Measurements from ENCODE around the gene MUS81. TPM values are rescaled to one million over a fixed set of nuclear protein-coding genes. Genes with fewer than 3 reads are reported as not detected.

MUS81 gene
- total and polyA plus RNA-seq, 2 of the 13 experiments (the other 11 are each of a cell fraction or from before 2014, with no cell fraction given): 25.6 to 30.2 TPM

DNA sequence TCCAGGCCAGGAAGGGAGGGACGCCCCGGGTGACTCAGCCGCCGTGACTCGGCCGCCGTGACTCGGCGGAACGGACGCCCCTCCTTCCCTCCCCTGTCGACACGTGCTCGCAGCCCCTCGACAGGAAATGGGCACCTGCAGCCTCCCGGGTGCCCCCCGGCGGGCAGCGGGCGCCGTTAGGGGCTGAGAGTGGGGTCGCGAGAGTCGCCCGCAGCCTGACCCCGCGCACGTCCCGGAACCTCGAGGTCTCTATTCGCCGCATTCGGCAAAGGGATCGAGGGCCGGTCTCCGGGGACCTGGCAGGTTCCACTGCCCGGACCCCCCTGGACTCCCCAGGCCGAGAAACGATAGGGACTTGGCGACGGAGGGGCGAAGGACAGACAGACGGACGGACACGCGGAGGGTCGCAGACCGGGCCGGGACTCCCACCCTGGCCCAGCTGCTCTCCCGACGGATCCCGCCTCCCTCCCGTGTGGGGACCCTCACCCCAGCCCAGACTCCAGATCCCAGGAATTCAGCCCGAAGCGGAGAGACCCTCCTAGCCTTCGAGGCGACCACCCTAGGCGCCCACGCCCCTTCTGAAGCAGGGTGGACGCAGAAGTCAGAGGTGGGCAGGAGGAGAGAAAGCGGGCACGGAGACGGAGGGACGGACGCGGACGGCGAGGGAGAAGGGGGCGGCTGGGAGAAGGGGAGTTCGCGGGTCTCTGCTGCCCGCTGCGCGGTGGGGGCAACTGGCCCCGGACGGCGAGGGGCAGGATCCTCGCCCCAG lies 39.3 kb downstream of the MUS81 start (continued):
- no peak; the same call in 1 of the 2 replicates for TF ChIP-seq ZNF121 (CRISPR knock-in tag; IDR thresholded peaks at IDR 0.05)
- TF ChIP-seq ATF6 (CRISPR knock-in tag; conservative IDR thresholded peaks at IDR 0.05): no peak
- TF ChIP-seq ZNF772 (CRISPR knock-in tag; IDR thresholded peaks at IDR 0.05): peak; percentile 67; the same call in 1 of the 2 replicates
- no peak for TF ChIP-seq ZNF484 (CRISPR knock-in tag; IDR thresholded peaks at IDR 0.05; ENCODE audit: borderline replicate concordance, low read depth)
- TF ChIP-seq TSC22D2 (CRISPR knock-in tag; IDR thresholded peaks at IDR 0.05; ENCODE audit: borderline replicate concordance): no peak
- TF ChIP-seq, protein P1, sequence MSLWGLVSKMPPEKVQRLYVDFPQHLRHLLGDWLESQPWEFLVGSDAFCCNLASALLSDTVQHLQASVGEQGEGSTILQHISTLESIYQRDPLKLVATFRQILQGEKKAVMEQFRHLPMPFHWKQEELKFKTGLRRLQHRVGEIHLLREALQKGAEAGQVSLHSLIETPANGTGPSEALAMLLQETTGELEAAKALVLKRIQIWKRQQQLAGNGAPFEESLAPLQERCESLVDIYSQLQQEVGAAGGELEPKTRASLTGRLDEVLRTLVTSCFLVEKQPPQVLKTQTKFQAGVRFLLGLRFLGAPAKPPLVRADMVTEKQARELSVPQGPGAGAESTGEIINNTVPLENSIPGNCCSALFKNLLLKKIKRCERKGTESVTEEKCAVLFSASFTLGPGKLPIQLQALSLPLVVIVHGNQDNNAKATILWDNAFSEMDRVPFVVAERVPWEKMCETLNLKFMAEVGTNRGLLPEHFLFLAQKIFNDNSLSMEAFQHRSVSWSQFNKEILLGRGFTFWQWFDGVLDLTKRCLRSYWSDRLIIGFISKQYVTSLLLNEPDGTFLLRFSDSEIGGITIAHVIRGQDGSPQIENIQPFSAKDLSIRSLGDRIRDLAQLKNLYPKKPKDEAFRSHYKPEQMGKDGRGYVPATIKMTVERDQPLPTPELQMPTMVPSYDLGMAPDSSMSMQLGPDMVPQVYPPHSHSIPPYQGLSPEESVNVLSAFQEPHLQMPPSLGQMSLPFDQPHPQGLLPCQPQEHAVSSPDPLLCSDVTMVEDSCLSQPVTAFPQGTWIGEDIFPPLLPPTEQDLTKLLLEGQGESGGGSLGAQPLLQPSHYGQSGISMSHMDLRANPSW (CRISPR knock-in tag; IDR thresholded peaks at IDR 0.05; ENCODE audit: borderline replicate concordance): no peak
- TF ChIP-seq ZNF773 (CRISPR knock-in tag; IDR thresholded peaks at IDR 0.05; ENCODE audit: borderline replicate concordance): peak; percentile 54; the same call in 1 of the 2 replicates
- TF ChIP-seq, protein P2, sequence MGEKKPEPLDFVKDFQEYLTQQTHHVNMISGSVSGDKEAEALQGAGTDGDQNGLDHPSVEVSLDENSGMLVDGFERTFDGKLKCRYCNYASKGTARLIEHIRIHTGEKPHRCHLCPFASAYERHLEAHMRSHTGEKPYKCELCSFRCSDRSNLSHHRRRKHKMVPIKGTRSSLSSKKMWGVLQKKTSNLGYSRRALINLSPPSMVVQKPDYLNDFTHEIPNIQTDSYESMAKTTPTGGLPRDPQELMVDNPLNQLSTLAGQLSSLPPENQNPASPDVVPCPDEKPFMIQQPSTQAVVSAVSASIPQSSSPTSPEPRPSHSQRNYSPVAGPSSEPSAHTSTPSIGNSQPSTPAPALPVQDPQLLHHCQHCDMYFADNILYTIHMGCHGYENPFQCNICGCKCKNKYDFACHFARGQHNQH (CRISPR knock-in tag; IDR thresholded peaks at IDR 0.05): peak; percentile 59; the same call in 1 of the 2 replicates
- TF ChIP-seq, protein P3, sequence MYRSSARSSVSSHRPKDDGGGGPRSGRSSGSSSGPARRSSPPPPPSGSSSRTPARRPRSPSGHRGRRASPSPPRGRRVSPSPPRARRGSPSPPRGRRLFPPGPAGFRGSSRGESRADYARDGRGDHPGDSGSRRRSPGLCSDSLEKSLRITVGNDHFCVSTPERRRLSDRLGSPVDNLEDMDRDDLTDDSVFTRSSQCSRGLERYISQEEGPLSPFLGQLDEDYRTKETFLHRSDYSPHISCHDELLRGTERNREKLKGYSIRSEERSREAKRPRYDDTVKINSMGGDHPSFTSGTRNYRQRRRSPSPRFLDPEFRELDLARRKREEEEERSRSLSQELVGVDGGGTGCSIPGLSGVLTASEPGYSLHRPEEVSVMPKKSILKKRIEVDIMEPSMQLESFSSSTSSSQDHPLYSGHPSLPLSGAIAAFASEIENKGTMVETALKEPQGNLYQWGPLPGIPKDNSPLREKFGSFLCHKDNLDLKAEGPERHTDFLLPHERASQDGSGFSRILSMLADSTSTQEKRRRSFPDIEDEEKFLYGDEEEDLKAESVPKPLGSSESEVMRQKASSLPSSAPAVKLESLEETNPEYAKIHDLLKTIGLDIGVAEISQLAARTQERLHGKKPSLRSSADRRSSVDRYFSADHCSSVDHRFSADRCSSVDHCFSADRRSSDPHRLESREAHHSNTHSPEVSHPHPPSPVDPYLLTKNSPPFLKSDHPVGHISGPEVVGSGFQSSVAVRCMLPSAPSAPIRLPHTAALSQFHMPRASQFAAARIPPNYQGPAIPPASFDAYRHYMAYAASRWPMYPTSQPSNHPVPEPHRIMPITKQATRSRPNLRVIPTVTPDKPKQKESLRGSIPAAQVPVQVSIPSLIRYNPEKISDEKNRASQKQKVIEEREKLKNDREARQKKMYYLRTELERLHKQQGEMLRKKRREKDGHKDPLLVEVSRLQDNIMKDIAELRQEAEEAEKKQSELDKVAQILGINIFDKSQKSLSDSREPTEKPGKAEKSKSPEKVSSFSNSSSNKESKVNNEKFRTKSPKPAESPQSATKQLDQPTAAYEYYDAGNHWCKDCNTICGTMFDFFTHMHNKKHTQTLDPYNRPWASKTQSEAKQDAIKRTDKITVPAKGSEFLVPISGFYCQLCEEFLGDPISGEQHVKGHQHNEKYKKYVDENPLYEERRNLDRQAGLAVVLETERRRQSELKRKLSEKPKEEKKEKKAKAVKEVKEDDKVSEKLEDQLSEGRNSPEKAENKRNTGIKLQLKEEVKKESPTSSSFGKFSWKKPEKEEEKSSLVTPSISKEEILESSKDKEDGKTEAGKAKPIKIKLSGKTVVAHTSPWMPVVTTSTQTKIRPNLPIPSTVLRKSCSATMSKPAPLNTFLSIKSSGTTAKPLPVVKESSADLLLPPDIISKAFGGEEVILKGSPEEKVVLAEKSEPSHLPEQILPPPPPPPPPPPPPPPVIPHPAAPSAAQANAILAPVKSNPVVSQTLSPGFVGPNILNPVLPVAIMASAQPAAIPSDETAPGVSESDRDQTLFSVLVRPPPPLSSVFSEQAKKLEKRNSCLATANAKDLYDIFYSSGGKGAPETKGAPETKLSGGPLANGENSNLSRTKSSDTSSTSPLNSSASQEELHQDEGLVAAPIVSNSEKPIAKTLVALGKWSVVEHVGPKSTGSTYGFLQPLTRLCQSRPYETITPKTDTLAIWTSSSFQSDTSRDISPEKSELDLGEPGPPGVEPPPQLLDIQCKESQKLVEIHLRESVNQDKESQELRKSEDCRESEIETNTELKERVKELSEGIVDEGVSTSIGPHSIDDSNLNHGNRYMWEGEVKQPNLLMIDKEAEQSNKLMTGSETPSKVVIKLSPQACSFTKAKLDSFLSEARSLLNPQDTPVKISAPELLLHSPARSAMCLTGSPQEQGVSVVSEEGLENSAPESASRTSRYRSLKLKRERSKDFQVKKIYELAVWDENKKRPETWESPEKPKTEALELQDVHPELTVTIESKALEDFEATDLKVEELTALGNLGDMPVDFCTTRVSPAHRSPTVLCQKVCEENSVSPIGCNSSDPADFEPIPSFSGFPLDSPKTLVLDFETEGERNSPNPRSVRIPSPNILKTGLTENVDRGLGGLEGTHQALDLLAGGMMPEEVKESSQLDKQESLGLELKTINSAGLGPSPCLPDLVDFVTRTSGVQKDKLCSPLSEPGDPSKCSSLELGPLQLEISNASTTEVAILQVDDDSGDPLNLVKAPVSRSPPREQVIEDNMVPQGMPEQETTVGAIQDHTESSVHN (CRISPR knock-in tag; IDR thresholded peaks at IDR 0.05): no peak
- TF ChIP-seq FIP1L1 (IDR thresholded peaks at IDR 0.05; ENCODE audit: borderline replicate concordance, insufficient read depth, low read depth, low read length): no peak
- no peak for TF ChIP-seq SRF (IDR thresholded peaks at IDR 0.05; ENCODE audit: low read depth, low read length)
- no peak for TF ChIP-seq RFX3 (CRISPR knock-in tag; IDR thresholded peaks at IDR 0.05)
- no peak for TF ChIP-seq FOXA3 (CRISPR knock-in tag; IDR thresholded peaks at IDR 0.05)
- TF ChIP-seq ZNF878 (CRISPR knock-in tag; IDR thresholded peaks at IDR 0.05): peak; percentile 85

Data from HepG2 (cell line).